ENCODE data around the gene HORMAD2.
"Not testable (repeated sequence)": the region's sequence is repeated elsewhere in the genome, so short reads cannot be mapped to it uniquely, and the experiment has no call there.

HORMAD2 gene

GRCh38 chr22:30056015-30056414, 24.2 kb upstream of the HORMAD2 start:
- Histone ChIP-seq H3K4me3 (ENCODE audit: low read depth, low read length) (no peak overlapping the region), H2BK12ac (ENCODE audit: low read length) (no peak overlapping the region), H3K9me3 (ENCODE audit: insufficient read depth, low read depth, low read length) (no peaks in the 10 kb centered on the region), H4K91ac (ENCODE audit: low read depth, low read length) (no peak overlapping the region), H3K18ac (ENCODE audit: low read length) (no peak overlapping the region), H2BK5ac (ENCODE audit: low read depth, low read length, poor library complexity) (no peak overlapping the region), H3K14ac (ENCODE audit: low read length) (no peak overlapping the region), H3K79me1 (ENCODE audit: low read length) (no peaks in the 10 kb centered on the region), H3K4me1 (ENCODE audit: control insufficient read depth in 1 of 2, insufficient read depth in 2 of 2, low read length in 2 of 2) (no peaks in the 10 kb centered on the region), H3K27me3 (ENCODE audit: insufficient read depth, low read length) (no peaks in the 10 kb centered on the region), H2AFZ (ENCODE audit: insufficient read depth, low read length, poor library complexity) (no peak overlapping the region), H4K12ac (ENCODE audit: low read depth, low read length) (no peak overlapping the region), H3K27ac (ENCODE audit: low read depth, low read length) (no peak overlapping the region), H3K36me3 (ENCODE audit: control insufficient read depth in 1 of 2, insufficient read depth in 2 of 2, low read length in 2 of 2) (no peaks in the 10 kb centered on the region), H3K79me2 (ENCODE audit: control insufficient read depth, insufficient read depth, low read length, poor library complexity) (no peaks in the 10 kb centered on the region), H2BK120ac (ENCODE audit: insufficient read depth, low read length, poor library complexity) (no peak overlapping the region), H3K23ac (ENCODE audit: low read length) (no peak overlapping the region), H4K8ac (ENCODE audit: low read depth, low read length) (no peak overlapping the region), H3K4me2 (ENCODE audit: low read length) (no peak overlapping the region), H3K4ac (ENCODE audit: low read depth, low read length) (no peak overlapping the region), H2AK5ac (ENCODE audit: low read length) (no peak overlapping the region), H3K9ac (ENCODE audit: low read length) (no peak overlapping the region)
- WGBS (ENCODE audit: extremely low coverage, insufficient coverage, insufficient read length) = no CpG with 5 or more reads among the region's 1 CpG
- DNase-seq = no peak

DNA sequence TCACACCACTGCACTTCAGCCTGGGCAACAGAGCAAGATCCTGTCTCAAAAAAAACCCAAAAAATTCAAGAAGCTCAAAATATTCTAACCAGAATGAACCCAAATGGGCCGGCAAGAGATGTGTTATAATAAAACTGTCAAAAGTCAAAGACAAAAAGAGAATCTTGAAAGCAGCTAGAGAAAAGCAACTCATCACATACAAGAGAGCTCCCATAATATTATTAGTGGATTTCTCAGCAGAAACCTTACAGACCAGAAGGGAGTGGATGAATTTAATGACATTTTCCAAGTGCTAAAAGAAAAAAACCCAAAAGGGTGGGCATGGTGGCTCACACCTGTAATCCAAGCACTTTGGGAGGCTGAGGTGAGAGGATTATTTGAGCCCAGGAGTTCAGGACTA, 22.9 kb upstream of the HORMAD2 start:
- no peak overlapping the region for H2AK5ac ChIP-seq (ENCODE audit: low read length)
- no peak overlapping the region for H2AFZ ChIP-seq (ENCODE audit: insufficient read depth, low read length, poor library complexity)
- H4K12ac ChIP-seq (ENCODE audit: low read depth, low read length) = no peak overlapping the region
- H2BK12ac ChIP-seq (ENCODE audit: low read length) = no peak overlapping the region
- H3K18ac ChIP-seq (ENCODE audit: low read length) = no peak overlapping the region
- H3K4ac ChIP-seq (ENCODE audit: low read depth, low read length) = no peak overlapping the region
- H3K36me3 ChIP-seq (ENCODE audit: control insufficient read depth in 1 of 2, insufficient read depth in 2 of 2, low read length in 2 of 2) = no peaks in the 10 kb centered on the region
- H3K23ac ChIP-seq (ENCODE audit: low read length) = no peak overlapping the region
- H4K8ac ChIP-seq (ENCODE audit: low read depth, low read length) = no peak overlapping the region
- no peak overlapping the region for H3K4me3 ChIP-seq (ENCODE audit: low read depth, low read length)
- no peaks in the 10 kb centered on the region for H3K4me1 ChIP-seq (ENCODE audit: control insufficient read depth in 1 of 2, insufficient read depth in 2 of 2, low read length in 2 of 2)
- no peak overlapping the region for H3K14ac ChIP-seq (ENCODE audit: low read length)
- no peaks in the 10 kb centered on the region for H3K27me3 ChIP-seq (ENCODE audit: insufficient read depth, low read length)
- DNase-seq = no peak
- no peaks in the 10 kb centered on the region for H3K79me1 ChIP-seq (ENCODE audit: low read length)
- no peak overlapping the region for H3K27ac ChIP-seq (ENCODE audit: low read depth, low read length)
- H3K9ac ChIP-seq (ENCODE audit: low read length) = no peak overlapping the region
- no peak overlapping the region for H2BK120ac ChIP-seq (ENCODE audit: insufficient read depth, low read length, poor library complexity)
- no peak overlapping the region for H3K4me2 ChIP-seq (ENCODE audit: low read length)
- no peak overlapping the region for H2BK5ac ChIP-seq (ENCODE audit: low read depth, low read length, poor library complexity)
- H3K9me3 ChIP-seq (ENCODE audit: insufficient read depth, low read depth, low read length) = no peaks in the 10 kb centered on the region
- no peaks in the 10 kb centered on the region for H3K79me2 ChIP-seq (ENCODE audit: control insufficient read depth, insufficient read depth, low read length, poor library complexity)
- no peak overlapping the region for H4K91ac ChIP-seq (ENCODE audit: low read depth, low read length)
- no CpG with 5 or more reads among the region's 1 CpG for WGBS (ENCODE audit: extremely low coverage, insufficient coverage, insufficient read length)

- H2BK120ac ChIP-seq (ENCODE audit: insufficient read depth, low read length, poor library complexity); H3K4ac ChIP-seq (ENCODE audit: low read depth, low read length); H3K27me3 ChIP-seq (ENCODE audit: insufficient read depth, low read length); H2BK5ac ChIP-seq (ENCODE audit: low read depth, low read length, poor library complexity); DNase-seq; H3K4me1 ChIP-seq (ENCODE audit: control insufficient read depth in 1 of 2, insufficient read depth in 2 of 2, low read length in 2 of 2); H2BK12ac ChIP-seq (ENCODE audit: low read length); H4K91ac ChIP-seq (ENCODE audit: low read depth, low read length); H4K8ac ChIP-seq (ENCODE audit: low read depth, low read length); H2AK5ac ChIP-seq (ENCODE audit: low read length); H3K9ac ChIP-seq (ENCODE audit: low read length); H2AFZ ChIP-seq (ENCODE audit: insufficient read depth, low read length, poor library complexity); H3K79me2 ChIP-seq (ENCODE audit: control insufficient read depth, insufficient read depth, low read length, poor library complexity); H3K4me2 ChIP-seq (ENCODE audit: low read length); H3K9me3 ChIP-seq (ENCODE audit: insufficient read depth, low read depth, low read length); H3K36me3 ChIP-seq (ENCODE audit: control insufficient read depth in 1 of 2, insufficient read depth in 2 of 2, low read length in 2 of 2); H3K18ac ChIP-seq (ENCODE audit: low read length); H3K79me1 ChIP-seq (ENCODE audit: low read length); H3K4me3 ChIP-seq (ENCODE audit: low read depth, low read length); H3K27ac ChIP-seq (ENCODE audit: low read depth, low read length); H3K23ac ChIP-seq (ENCODE audit: low read length); H3K14ac ChIP-seq (ENCODE audit: low read length); H4K12ac ChIP-seq (ENCODE audit: low read depth, low read length): not testable (repeated sequence)
- WGBS (ENCODE audit: extremely low coverage, insufficient coverage, insufficient read length) = no CpG with 5 or more reads among the region's 22 CpGs
Observed at GRCh38 chr22:30059346-30060020, 20.8 kb upstream of the HORMAD2 start.

DNA sequence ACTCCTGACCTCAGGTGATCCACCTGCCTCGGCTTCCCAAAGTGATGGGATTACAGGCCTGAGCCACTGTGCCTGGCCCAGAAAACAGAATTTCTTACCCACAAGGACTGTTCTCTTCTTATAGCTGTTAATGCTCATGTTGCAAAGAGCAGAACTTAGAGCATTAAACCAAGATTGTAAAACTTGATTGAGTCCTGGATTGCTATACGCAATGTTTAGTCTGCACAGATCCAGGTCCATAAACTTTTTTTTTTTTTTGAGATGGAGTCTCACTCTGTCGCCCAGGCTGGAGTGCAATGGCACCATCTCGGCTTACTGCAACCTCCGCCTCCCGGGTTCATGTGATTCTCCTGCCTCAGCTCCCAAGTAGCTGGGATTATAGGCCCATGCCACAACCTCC, 19.2 kb upstream of the HORMAD2 start:
- H2BK5ac ChIP-seq (ENCODE audit: low read depth, low read length, poor library complexity); H3K14ac ChIP-seq (ENCODE audit: low read length); H4K12ac ChIP-seq (ENCODE audit: low read depth, low read length); H3K9ac ChIP-seq (ENCODE audit: low read length); H3K23ac ChIP-seq (ENCODE audit: low read length); DNase-seq; H4K8ac ChIP-seq (ENCODE audit: low read depth, low read length); H2AK5ac ChIP-seq (ENCODE audit: low read length); H3K36me3 ChIP-seq (ENCODE audit: control insufficient read depth in 1 of 2, insufficient read depth in 2 of 2, low read length in 2 of 2); H3K4ac ChIP-seq (ENCODE audit: low read depth, low read length); H2BK12ac ChIP-seq (ENCODE audit: low read length); H2BK120ac ChIP-seq (ENCODE audit: insufficient read depth, low read length, poor library complexity); H4K91ac ChIP-seq (ENCODE audit: low read depth, low read length); H3K79me1 ChIP-seq (ENCODE audit: low read length); H3K27ac ChIP-seq (ENCODE audit: low read depth, low read length); H3K4me2 ChIP-seq (ENCODE audit: low read length); H3K4me1 ChIP-seq (ENCODE audit: control insufficient read depth in 1 of 2, insufficient read depth in 2 of 2, low read length in 2 of 2); H3K9me3 ChIP-seq (ENCODE audit: insufficient read depth, low read depth, low read length); H3K27me3 ChIP-seq (ENCODE audit: insufficient read depth, low read length); H2AFZ ChIP-seq (ENCODE audit: insufficient read depth, low read length, poor library complexity); H3K18ac ChIP-seq (ENCODE audit: low read length); H3K4me3 ChIP-seq (ENCODE audit: low read depth, low read length); H3K79me2 ChIP-seq (ENCODE audit: control insufficient read depth, insufficient read depth, low read length, poor library complexity): not testable (repeated sequence)
- no CpG with 5 or more reads among the region's 6 CpGs for WGBS (ENCODE audit: extremely low coverage, insufficient coverage, insufficient read length)

All from trophoblast cell (in vitro differentiated cells and primary cell).